ENCODE measurements around the gene CHRM4. TPM values are rescaled to one million over a fixed set of nuclear protein-coding genes. Genes with fewer than 3 reads are reported as not detected.
"Not testable (repeated sequence)": the region's sequence is repeated elsewhere in the genome, so short reads cannot be mapped to it uniquely, and the experiment has no call there.

The CHRM4 gene
- total and polyA plus RNA-seq, 2 of the 13 experiments (the other 11 are each of a cell fraction or from before 2014, with no cell fraction given): 0.13 to 0.21 TPM

DNA sequence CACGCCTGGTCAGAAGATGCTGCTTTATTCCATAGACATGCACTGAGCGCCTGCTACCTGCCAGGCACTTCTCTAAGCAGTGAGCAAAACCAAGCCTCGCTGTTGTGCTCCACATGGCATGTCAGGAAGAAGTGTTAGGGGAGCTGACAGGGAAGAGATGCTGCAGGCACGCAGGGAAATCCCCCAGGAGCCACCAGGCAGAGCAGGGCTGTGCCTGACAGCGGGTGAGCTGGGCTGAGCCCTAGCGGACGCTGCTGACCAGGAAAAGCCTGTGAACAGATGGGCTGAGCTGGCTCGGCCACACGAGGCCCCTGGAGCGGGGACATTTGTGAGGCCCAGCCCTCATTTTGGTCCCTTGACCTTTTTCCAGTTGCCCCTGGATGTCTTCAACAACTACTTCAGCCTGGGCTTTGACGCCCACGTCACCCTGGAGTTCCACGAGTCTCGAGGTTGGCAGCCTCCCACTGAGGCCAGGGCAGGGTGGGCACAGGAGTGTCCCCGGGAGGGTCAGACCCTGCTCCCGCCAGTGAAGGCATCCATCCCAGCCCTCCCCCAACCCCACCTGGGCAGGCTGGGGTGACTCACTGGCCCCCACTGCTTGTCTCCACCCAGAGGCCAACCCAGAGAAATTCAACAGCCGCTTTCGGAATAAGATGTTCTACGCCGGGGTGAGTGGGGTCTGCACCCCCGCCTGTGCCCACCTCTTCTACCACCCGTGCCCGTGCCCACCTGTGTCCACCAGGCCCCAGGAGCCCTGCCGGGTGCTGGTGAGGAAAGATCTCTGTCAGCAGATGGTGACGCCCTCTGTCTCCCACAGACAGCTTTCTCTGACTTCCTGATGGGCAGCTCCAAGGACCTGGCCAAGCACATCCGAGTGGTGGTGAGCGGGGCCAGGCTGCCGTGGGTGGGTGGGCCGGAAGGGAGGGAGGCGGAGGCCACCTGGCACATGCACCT, 17.5 kb downstream of the CHRM4 start:
- Histone ChIP-seq H3K27ac (ENCODE audit: extremely low read length, insufficient read depth, low read length) (no peak overlapping the region), H3K4me1 (ENCODE audit: insufficient read depth, low read length) (peaks cover 14% of the 10 kb centered on the region), H2AFZ (ENCODE audit: low read length) (no peak overlapping the region), H4K20me1 (ENCODE audit: insufficient read depth, low read length) (no peaks in the 10 kb centered on the region), H3K36me3 (replicated peaks in 1 of 2; ENCODE audit: control insufficient read depth in 1 of 2, insufficient read depth in 2 of 2, low read length in 2 of 2) (peaks cover 1 to 4% of the 10 kb centered on the region in 2 experiments; a peak in 1 of 5 replicates), H3K9me3 (ENCODE audit: low read length) (no peaks in the 10 kb centered on the region), H3K79me2 (ENCODE audit: insufficient read depth, low read length) (no peaks in the 10 kb centered on the region), H3K4me2 (ENCODE audit: low read depth, low read length) (no peak overlapping the region), H3K27me3 (ENCODE audit: control insufficient read depth in 1 of 2, insufficient read depth in 2 of 2, low read length in 2 of 2) (no peaks in the 10 kb centered on the region), H3K4me3 (replicated peaks in 1 of 3; ENCODE audit: insufficient read depth in 1 of 3, low read depth in 2 of 3, low read length in 3 of 3) (no peak overlapping the region), H3K9ac (ENCODE audit: insufficient read depth, low read depth, low read length) (no peak overlapping the region)
- ChIA-PET CTCF (ENCODE audit: low intra/inter-chr PET ratio, low total read pairs) (no interaction called here), POLR2A (no interaction called here)
- BruUV-seq (replicated peaks): no TSS peak
- no peak for TF ChIP-seq NR2F6 (IDR thresholded peaks at IDR 0.05)
- TF ChIP-seq NR2F6 (CRISPR knock-in tag; IDR thresholded peaks at IDR 0.05): no peak
- no peak for TF ChIP-seq ZNF17 (CRISPR knock-in tag; IDR thresholded peaks at IDR 0.05)
- TF ChIP-seq ZNF616 (CRISPR knock-in tag; IDR thresholded peaks at IDR 0.05; ENCODE audit: low read depth): no peak
- no peak for TF ChIP-seq ETV6 (CRISPR knock-in tag; conservative IDR thresholded peaks at IDR 0.05)
- TF ChIP-seq NR0B2 (CRISPR knock-in tag; IDR thresholded peaks at IDR 0.05): no peak
- no peak for TF ChIP-seq GATAD2A (CRISPR knock-in tag; IDR thresholded peaks at IDR 0.05)
- no peak for TF ChIP-seq NFE2L1 (CRISPR knock-in tag; IDR thresholded peaks at IDR 0.05; ENCODE audit: borderline replicate concordance)
- TF ChIP-seq ZNF598 (CRISPR knock-in tag; IDR thresholded peaks at IDR 0.05; ENCODE audit: borderline replicate concordance): no peak
- TF ChIP-seq ARNT2 (CRISPR knock-in tag; IDR thresholded peaks at IDR 0.05; ENCODE audit: low read depth): no peak
- no peak for TF ChIP-seq KLF6 (CRISPR knock-in tag; IDR thresholded peaks at IDR 0.05)
- TF ChIP-seq ZNF790 (CRISPR knock-in tag; IDR thresholded peaks at IDR 0.05; ENCODE audit: borderline replicate concordance): no peak
- TF ChIP-seq NONO (IDR thresholded peaks at IDR 0.05): no peak
- TF ChIP-seq NONO (CRISPR knock-in tag; conservative IDR thresholded peaks at IDR 0.05): no peak
- no peak for TF ChIP-seq ATAD3A (CRISPR knock-in tag; IDR thresholded peaks at IDR 0.05)
- no peak for TF ChIP-seq ZSCAN31 (CRISPR knock-in tag; IDR thresholded peaks at IDR 0.05; ENCODE audit: low read depth)
- in situ Hi-C loops (cut with HindIII; ENCODE audit: extremely low pct_ligation_motif_present, low pct_unique_long_range_greater_than_20kb) (no loop called here), intact Hi-C loops (cut with micrococcal nuclease; ENCODE audit: unreplicated experiment) (no loop called here)
- FAIRE-seq (no peak), DNase-seq (ENCODE audit: low spot score) (no peak), ATAC-seq (no peak)
- WGBS (ENCODE audit: low lambda C conversion rate): 95% methylated on average over 23 of the region's 30 CpGs

DNA sequence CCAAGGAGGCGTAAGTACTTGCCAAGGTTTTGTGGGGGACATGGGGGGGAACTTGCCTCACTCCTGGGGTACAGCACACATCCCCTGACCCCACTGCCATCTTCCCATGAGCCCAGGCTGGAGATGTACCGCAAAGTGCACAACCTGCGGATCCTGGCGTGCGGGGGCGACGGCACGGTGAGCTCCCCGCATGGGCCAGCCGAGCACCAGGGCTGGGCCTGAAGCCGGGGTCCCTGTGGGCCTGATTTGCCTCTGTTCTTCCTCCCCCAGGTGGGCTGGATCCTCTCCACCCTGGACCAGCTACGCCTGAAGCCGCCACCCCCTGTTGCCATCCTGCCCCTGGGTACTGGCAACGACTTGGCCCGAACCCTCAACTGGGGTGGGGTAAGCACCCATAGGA, 19.1 kb downstream of the CHRM4 start:
- H4K20me1 ChIP-seq (ENCODE audit: insufficient read depth, low read length); H3K4me3 ChIP-seq (replicated peaks in 1 of 3; ENCODE audit: insufficient read depth in 1 of 3, low read depth in 2 of 3, low read length in 3 of 3); BruUV-seq (replicated peaks); CTCF ChIA-PET (ENCODE audit: low intra/inter-chr PET ratio, low total read pairs); H3K9ac ChIP-seq (ENCODE audit: insufficient read depth, low read depth, low read length); intact Hi-C loops (cut with micrococcal nuclease; ENCODE audit: unreplicated experiment); H3K9me3 ChIP-seq (ENCODE audit: low read length); H3K27ac ChIP-seq (ENCODE audit: extremely low read length, insufficient read depth, low read length); H3K79me2 ChIP-seq (ENCODE audit: insufficient read depth, low read length); in situ Hi-C loops (cut with HindIII; ENCODE audit: extremely low pct_ligation_motif_present, low pct_unique_long_range_greater_than_20kb); H2AFZ ChIP-seq (ENCODE audit: low read length); POLR2A ChIA-PET; H3K27me3 ChIP-seq (ENCODE audit: control insufficient read depth in 1 of 2, insufficient read depth in 2 of 2, low read length in 2 of 2); ATAC-seq; FAIRE-seq; DNase-seq (ENCODE audit: low spot score); H3K4me2 ChIP-seq (ENCODE audit: low read depth, low read length): not testable (repeated sequence)
- WGBS (ENCODE audit: low lambda C conversion rate): 100% methylated on average over 3 of the region's 15 CpGs
- Histone ChIP-seq H3K4me1 (ENCODE audit: insufficient read depth, low read length) (peaks cover 15% of the 10 kb centered on the region), H3K36me3 (replicated peaks in 1 of 2; ENCODE audit: control insufficient read depth in 1 of 2, insufficient read depth in 2 of 2, low read length in 2 of 2) (peaks cover 1 to 14% of the 10 kb centered on the region in 2 experiments; a peak in 2 of 5 replicates)
